Right atrium auricular region (tissue), 2 donors: Measurements from ENCODE around the gene ATP6V1F. TPM values are rescaled to one million over a fixed set of nuclear protein-coding genes. Genes with fewer than 3 reads are reported as not detected.

ENCODE experiments used
- DNase-seq: peaks from one replicate; pipeline ENCODE4 v3.0.0-alpha.2; 2019; ENCODE audit warnings: low spot score
- H3K27ac ChIP-seq, 2 donors: fragments of 200-600 bp; sonication (generic); 1 replicate in 1 of 2; 2 replicates in 1 of 2; pipeline ENCODE4 v1.5.1; 2016 to 2019
- H3K27me3 ChIP-seq, 2 donors: fragments of 200-600 bp; sonication (generic); one replicate each; pipeline versions ENCODE4 v1.5.1 to v1.6.0; 2017 to 2019
- H3K36me3 ChIP-seq: fragments of 200-600 bp; sonication (generic); one replicate; pipeline ENCODE4 v1.5.1; 2016
- H3K4me1 ChIP-seq, 2 donors: fragments of 200-600 bp; sonication (generic); one replicate each; pipeline versions ENCODE4 v1.5.1 to v1.6.0; 2017 to 2019
- H3K4me3 ChIP-seq, 2 donors: fragments of 200-600 bp; sonication (generic); 1 replicate in 1 of 2; 2 replicates in 1 of 2; pipeline ENCODE4 v1.5.1; 2017 to 2019; ENCODE audit warnings: mild to moderate bottlenecking in 1 of 2, moderate library complexity in 1 of 2
- H3K9me3 ChIP-seq, 2 donors: fragments of 200-600 bp; sonication (generic); one replicate each; pipeline ENCODE4 v1.5.1; 2019
- total RNA-seq, 2 donors: library from RNA; depleted of rRNA; stranded (reverse); fragments of >200 nt; gene quantifications; one replicate each; pipeline ENCODE4 v1.1.0, GENCODE V29; 2016
- TF ChIP-seq, protein P1 (sequence below), 2 donors: fragments of 200-600 bp; sonication (generic); IDR thresholded peaks; one replicate each; pipeline ENCODE4 v1.5.1; 2019; ENCODE audit warnings: antibody characterized with exemption in 2 of 2

Gene ATP6V1F
- total RNA-seq, 2 donors from 2014 or later, result 121 TPM

DNA sequence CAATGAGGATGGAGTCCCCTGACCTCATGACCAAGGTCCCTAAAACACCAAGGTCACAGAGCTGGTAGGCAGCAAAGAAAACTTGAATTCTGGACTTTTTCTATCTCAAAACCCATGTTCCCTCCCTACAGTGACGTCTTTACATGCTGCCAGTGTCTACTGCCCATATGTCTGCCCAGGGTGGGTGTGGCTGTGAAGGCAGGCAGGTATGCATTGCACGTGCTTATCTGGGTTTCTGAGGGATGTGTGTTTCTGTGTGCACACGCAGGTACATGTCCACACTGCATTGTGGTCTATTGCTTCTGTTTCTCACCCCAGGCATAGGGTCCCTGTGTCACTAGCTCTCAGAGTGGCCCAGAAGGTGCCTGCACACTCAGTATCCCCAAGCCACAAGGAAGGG is 13.5 kb downstream of the ATP6V1F start:
- DNase-seq, result no peak
- Histone ChIP-seq H3K9me3 (no peaks in the 10 kb centered on the region), H3K4me3 (no peak overlapping the region), H3K4me1 (peaks cover 0 to 8% of the 10 kb centered on the region in 2 donors), H3K27ac (no peak overlapping the region), H3K27me3 (no peaks in the 10 kb centered on the region), H3K36me3 (no peaks in the 10 kb centered on the region)
- TF ChIP-seq, protein P1, sequence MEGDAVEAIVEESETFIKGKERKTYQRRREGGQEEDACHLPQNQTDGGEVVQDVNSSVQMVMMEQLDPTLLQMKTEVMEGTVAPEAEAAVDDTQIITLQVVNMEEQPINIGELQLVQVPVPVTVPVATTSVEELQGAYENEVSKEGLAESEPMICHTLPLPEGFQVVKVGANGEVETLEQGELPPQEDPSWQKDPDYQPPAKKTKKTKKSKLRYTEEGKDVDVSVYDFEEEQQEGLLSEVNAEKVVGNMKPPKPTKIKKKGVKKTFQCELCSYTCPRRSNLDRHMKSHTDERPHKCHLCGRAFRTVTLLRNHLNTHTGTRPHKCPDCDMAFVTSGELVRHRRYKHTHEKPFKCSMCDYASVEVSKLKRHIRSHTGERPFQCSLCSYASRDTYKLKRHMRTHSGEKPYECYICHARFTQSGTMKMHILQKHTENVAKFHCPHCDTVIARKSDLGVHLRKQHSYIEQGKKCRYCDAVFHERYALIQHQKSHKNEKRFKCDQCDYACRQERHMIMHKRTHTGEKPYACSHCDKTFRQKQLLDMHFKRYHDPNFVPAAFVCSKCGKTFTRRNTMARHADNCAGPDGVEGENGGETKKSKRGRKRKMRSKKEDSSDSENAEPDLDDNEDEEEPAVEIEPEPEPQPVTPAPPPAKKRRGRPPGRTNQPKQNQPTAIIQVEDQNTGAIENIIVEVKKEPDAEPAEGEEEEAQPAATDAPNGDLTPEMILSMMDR (IDR thresholded peaks at IDR 0.05), result no peak

DNA sequence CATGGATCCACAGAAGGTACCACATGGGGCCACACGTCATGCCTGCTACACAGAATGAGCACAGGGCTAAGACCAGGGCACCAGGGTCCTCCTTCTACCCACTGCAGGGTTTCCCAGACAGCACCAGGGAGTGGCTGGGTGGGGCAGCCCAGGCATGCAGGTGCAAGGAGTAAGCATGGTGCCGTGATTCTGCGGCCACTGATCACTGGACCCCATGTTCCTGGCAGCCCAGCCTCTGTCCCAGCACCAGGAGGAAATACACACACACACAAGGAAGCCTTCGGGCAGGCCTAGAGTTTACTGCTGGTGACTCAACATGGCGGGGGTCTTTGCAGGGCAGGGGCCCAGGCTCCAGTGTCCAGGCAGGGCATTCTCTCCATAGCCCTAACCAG is 13.9 kb downstream of the ATP6V1F start:
- H3K4me3 ChIP-seq, result no peak overlapping the region
- no peak overlapping the region for H3K27ac ChIP-seq
- H3K9me3 ChIP-seq, result no peaks in the 10 kb centered on the region
- no peaks in the 10 kb centered on the region for H3K36me3 ChIP-seq
- H3K4me1 ChIP-seq, result peaks cover 0 to 8% of the 10 kb centered on the region in 2 donors
- H3K27me3 ChIP-seq, result no peaks in the 10 kb centered on the region
- TF ChIP-seq, protein P1 (IDR thresholded peaks at IDR 0.05), result no peak
- DNase-seq, result no peak

DNA sequence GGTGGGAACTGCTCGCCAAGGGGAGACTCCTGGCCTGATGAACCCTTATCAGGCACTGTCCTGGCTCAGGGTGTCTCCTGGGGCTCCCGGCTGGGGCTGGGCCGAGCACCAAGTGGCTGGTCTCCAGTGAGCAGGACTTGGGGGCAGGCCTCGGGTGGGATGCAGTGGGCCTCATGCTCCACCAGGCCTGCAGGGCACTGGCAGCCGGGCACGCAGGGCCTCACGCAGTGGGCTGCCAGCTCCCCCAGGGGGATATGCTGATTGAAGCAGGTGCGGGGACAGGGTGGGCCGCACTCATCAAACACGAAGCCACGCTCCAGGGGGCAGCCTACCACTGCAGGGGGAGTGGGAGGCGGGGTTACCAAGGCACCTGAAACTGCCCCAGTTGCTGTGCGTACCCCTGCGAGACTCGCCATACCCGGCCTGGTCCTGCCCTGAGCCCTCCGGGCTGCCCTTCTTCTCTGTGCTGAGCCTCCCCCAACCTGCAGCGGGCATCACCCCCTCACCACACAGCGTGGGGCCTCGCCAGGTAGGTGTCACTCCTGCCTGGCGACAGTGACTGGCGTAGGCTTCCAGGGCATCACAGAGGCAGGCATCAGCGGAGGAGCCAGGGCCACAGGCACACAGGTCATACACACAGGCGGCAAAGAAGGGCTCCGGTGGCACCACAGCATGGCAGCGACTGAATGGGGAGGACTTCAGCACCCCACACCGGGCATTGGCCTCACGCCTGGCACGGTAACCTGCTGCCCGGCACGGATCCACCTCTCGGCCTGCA is 14.5 kb downstream of the ATP6V1F start:
- Histone ChIP-seq H3K36me3 (no peaks in the 10 kb centered on the region), H3K27ac (no peak overlapping the region), H3K9me3 (no peaks in the 10 kb centered on the region), H3K4me1 (peaks cover 0 to 8% of the 10 kb centered on the region in 2 donors), H3K27me3 (no peaks in the 10 kb centered on the region), H3K4me3 (no peak overlapping the region)
- no peak for DNase-seq
- TF ChIP-seq, protein P1 (IDR thresholded peaks at IDR 0.05), result no peak

DNA sequence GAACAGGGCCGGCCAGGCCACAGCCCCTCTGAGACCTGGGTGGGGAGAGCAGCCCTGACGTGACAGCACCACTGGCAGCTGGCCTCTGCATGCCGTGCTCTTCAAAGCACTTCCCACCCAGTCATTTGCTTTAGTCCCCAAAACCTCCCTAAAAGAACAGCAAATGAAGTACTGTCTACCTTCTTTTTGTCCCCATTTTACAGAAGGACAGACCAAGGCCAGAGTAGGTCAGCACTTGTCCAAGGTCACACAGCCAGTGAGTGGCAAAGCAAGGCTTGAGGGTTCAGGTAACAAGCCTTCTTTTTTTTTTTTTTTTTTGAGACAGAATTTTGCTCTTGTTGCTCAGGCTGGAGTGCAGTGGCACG is 15.1 kb downstream of the ATP6V1F start:
- Histone ChIP-seq H3K4me3 (no peak overlapping the region), H3K9me3 (no peaks in the 10 kb centered on the region), H3K27ac (no peak overlapping the region), H3K27me3 (no peaks in the 10 kb centered on the region), H3K36me3 (no peaks in the 10 kb centered on the region), H3K4me1 (peaks cover 0 to 8% of the 10 kb centered on the region in 2 donors)
- no peak for DNase-seq
- TF ChIP-seq, protein P1 (IDR thresholded peaks at IDR 0.05), result no peak

DNA sequence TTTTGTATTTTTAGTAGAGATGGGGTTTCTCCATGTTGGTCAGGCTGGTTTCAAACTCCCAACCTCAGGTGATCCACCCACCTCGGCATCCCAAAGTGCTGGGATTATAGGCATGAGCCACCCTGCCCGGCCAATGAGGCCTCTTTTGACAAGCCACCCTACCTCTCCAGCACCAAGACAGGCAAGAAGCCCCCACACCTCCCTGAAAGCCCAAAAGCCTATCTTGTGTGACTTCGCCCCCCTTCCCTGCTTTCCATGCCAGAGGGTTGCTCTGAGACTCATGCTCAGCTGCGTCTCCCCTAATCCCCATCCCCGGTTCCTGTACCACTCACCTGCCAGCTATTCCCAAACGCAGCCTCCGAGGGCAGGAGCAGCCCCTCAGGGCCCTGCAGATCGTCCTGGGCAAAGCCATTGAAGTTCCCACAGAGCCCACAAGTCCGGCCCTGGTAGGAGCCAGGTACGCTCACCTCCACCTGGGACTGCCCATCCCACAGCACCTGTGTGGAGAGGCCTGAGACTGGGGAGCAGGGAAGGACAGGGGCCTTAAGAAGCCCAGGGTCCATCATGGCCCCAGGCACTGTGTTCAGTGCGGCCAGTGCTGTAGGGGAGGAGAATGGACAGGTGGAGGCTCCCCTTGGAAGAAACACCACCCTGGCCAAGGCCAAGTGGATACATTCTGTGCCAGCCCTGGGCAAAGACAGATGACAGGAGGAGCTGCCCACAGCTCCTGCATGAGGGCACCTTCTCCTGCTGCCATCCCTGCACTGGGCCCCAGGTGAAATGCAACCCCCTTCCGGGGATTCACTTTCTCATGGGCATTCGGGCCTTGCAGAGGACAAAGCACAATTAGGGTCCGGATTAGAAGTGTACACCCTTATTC is 15.8 kb downstream of the ATP6V1F start:
- H3K27me3 ChIP-seq, result no peaks in the 10 kb centered on the region
- peaks cover 0 to 8% of the 10 kb centered on the region in 2 donors for H3K4me1 ChIP-seq
- no peak for DNase-seq
- H3K4me3 ChIP-seq, result no peak overlapping the region
- TF ChIP-seq, protein P1 (IDR thresholded peaks at IDR 0.05), result no peak
- H3K9me3 ChIP-seq, result no peaks in the 10 kb centered on the region
- no peak overlapping the region for H3K27ac ChIP-seq
- H3K36me3 ChIP-seq, result no peaks in the 10 kb centered on the region
